GM23338 (cell line): ENCODE measurements around the gene CDK5RAP1. TPM values are rescaled to one million over a fixed set of nuclear protein-coding genes. Genes with fewer than 3 reads are reported as not detected.

ENCODE experiments used
- ATAC-seq: fragments of 200-7000 bp; cut with Tn5 transposase; 3 replicates; pipeline ENCODE4 v1.9.1; 2020
- DNase-seq: peaks from one replicate; pipeline ENCODE4 v3.0.0-alpha.2; 2015; ENCODE audit warnings: low spot score
- H2AFZ ChIP-seq: fragments of 200-600 bp; sonication (generic); 2 replicates; pipeline ENCODE4 v1.8.0; 2016; ENCODE audit warnings: antibody characterized with exemption, mild to moderate bottlenecking, moderate library complexity
- H3F3A ChIP-seq: fragments of 200-600 bp; sonication (generic); replicated peaks from 2 replicates; pipeline ENCODE4 v1.8.0; 2017; ENCODE audit warnings: antibody characterized with exemption, mixed run types, low read depth
- H3K27ac ChIP-seq: fragments of 200-600 bp; sonication (generic); 2 replicates; pipeline ENCODE4 v1.6.1; 2016; ENCODE audit warnings: low read depth
- H3K27me3 ChIP-seq: fragments of 200-600 bp; sonication (generic); 2 replicates; pipeline ENCODE4 v1.8.0; 2016; ENCODE audit warnings: mild to moderate bottlenecking, mixed run types, moderate library complexity; ENCODE audit not compliant: insufficient read depth
- H3K36me3 ChIP-seq: fragments of 200-600 bp; sonication (generic); 2 replicates; pipeline ENCODE4 v1.8.0; 2016; ENCODE audit warnings: mild to moderate bottlenecking; ENCODE audit not compliant: insufficient read depth
- H3K4me1 ChIP-seq: fragments of 200-600 bp; sonication (generic); 2 replicates; pipeline ENCODE4 v1.8.0; 2016; ENCODE audit warnings: mild to moderate bottlenecking, moderate library complexity; ENCODE audit not compliant: insufficient read depth
- H3K4me2 ChIP-seq: fragments of 200-600 bp; sonication (generic); 2 replicates; pipeline ENCODE4 v1.7.1; 2017; ENCODE audit warnings: mixed run types
- H3K4me3 ChIP-seq: fragments of 200-600 bp; sonication (generic); 2 replicates; pipeline ENCODE4 v1.6.1; 2016; ENCODE audit warnings: mixed run types
- H3K79me2 ChIP-seq: fragments of 200-600 bp; sonication (generic); replicated peaks from 2 replicates; pipeline ENCODE4 v1.8.0; 2017; ENCODE audit warnings: mild to moderate bottlenecking; ENCODE audit not compliant: insufficient read depth
- H3K9me2 ChIP-seq: fragments of 200-600 bp; sonication (generic); 2 replicates; pipeline ENCODE4 v1.8.0; 2017; ENCODE audit not compliant: insufficient read depth
- H4K20me1 ChIP-seq: fragments of 200-600 bp; sonication (generic); replicated peaks from 2 replicates; pipeline ENCODE4 v1.8.0; 2017; ENCODE audit warnings: mild to moderate bottlenecking; ENCODE audit not compliant: insufficient read depth
- H3K27ac Mint-ChIP-seq: 2 replicates; pipeline ENCODE4 v1.8.0; 2020; ENCODE audit warnings: inconsistent platforms, mild to moderate bottlenecking, moderate library complexity, mixed read lengths
- H3K27me3 Mint-ChIP-seq: 3 replicates; pipeline ENCODE4 v1.8.0; 2022; ENCODE audit warnings: low read depth, mild to moderate bottlenecking, moderate library complexity, mixed read lengths, inconsistent platforms; ENCODE audit not compliant: insufficient read depth, poor library complexity
- H3K36me3 Mint-ChIP-seq: 3 replicates; pipeline ENCODE4 v1.8.0; 2021; ENCODE audit warnings: low read depth, mild to moderate bottlenecking, inconsistent platforms, moderate library complexity, mixed read lengths
- H3K4me1 Mint-ChIP-seq: 3 replicates; pipeline ENCODE4 v1.8.0; 2020; ENCODE audit warnings: mild to moderate bottlenecking, inconsistent platforms, mixed read lengths
- H3K4me3 Mint-ChIP-seq: 3 replicates; pipeline ENCODE4 v1.8.0; 2021; ENCODE audit warnings: moderate library complexity, mild to moderate bottlenecking, inconsistent platforms, mixed read lengths
- H3K9me3 Mint-ChIP-seq: 3 replicates; pipeline ENCODE4 v1.8.0; 2020; ENCODE audit warnings: moderate library complexity, mild to moderate bottlenecking, inconsistent platforms, mixed read lengths
- CREB1 ChIP-seq: fragments of 250-450 bp; sonication (Bioruptor Pico); IDR thresholded peaks from 2 replicates; pipeline ENCODE4 v1.5.0; 2020; ENCODE audit warnings: low read depth, mild to moderate bottlenecking, moderate library complexity
- EZH2 ChIP-seq: fragments of 200-600 bp; sonication (generic); IDR thresholded peaks from one replicate; pipeline ENCODE4 v1.8.0; 2017; ENCODE audit warnings: antibody characterized with exemption, mild to moderate bottlenecking, low read depth; ENCODE audit not compliant: unreplicated experiment
- EZH2phosphoT487 ChIP-seq: fragments of 200-600 bp; sonication (generic); IDR thresholded peaks from one replicate; pipeline ENCODE4 v1.8.1; 2018; ENCODE audit warnings: antibody characterized with exemption; ENCODE audit not compliant: unreplicated experiment
- JUNB ChIP-seq: IDR thresholded peaks from one replicate; pipeline ENCODE4 v1.6.1; 2016; ENCODE audit warnings: antibody characterized with exemption; ENCODE audit not compliant: unreplicated experiment
- NANOG ChIP-seq: IDR thresholded peaks from 2 replicates; pipeline ENCODE4 v1.6.1; 2016; ENCODE audit warnings: antibody characterized with exemption, borderline replicate concordance
- POLR2AphosphoS5 ChIP-seq: IDR thresholded peaks from 2 replicates; pipeline ENCODE4 v1.6.1; 2016; ENCODE audit warnings: antibody characterized with exemption, low read depth
- STAT1 ChIP-seq: IDR thresholded peaks from one replicate; pipeline ENCODE4 v1.6.1; 2016; ENCODE audit warnings: antibody characterized with exemption; ENCODE audit not compliant: unreplicated experiment
- ZNF331 ChIP-seq: fragments of 250-450 bp; sonication (Bioruptor Pico); IDR thresholded peaks from 2 replicates; pipeline ENCODE4 v1.5.0; 2020; ENCODE audit warnings: low read depth, mild to moderate bottlenecking, moderate library complexity
- polyA plus RNA-seq: library from polyadenylated mRNA; unstranded; fragments of >200 nt; fragmentation: Nextera tagmentation; extraction: Ambion mirVana; gene quantifications from 2 replicates; pipeline ENCODE4 v1.2.1, GENCODE V29; 2016
- total RNA-seq: library from RNA; depleted of rRNA; stranded (reverse); fragments of >200 nt; shearing (Covaris generic); gene quantifications from 2 replicates; pipeline ENCODE4 v1.2.3, GENCODE V29; 2014
- TF ChIP-seq, protein P1 (sequence below): IDR thresholded peaks from one replicate; pipeline ENCODE4 v1.6.1; 2018; ENCODE audit warnings: antibody characterized with exemption; ENCODE audit not compliant: unreplicated experiment
- TF ChIP-seq, protein P2 (sequence below): IDR thresholded peaks from 2 replicates; pipeline ENCODE4 v1.6.1; 2016; ENCODE audit warnings: antibody characterized with exemption
- TF ChIP-seq, protein P3 (sequence below), 2 experiments: fragments of 200-600 bp in 1 of 2; sonication (generic) in 1 of 2; conservative IDR thresholded peaks; 2 replicates each; pipeline versions ENCODE4 v1.5.1 to v1.6.1; 2016 to 2017; ENCODE audit warnings: antibody characterized with exemption in 2 of 2, low read depth in 2 of 2, mild to moderate bottlenecking in 2 of 2, moderate library complexity in 1 of 2

CDK5RAP1 gene
- total and polyA plus RNA-seq, 2 experiments from 2014 or later, result 33.8 to 38.1 TPM

GRCh38 chr20:33377366-33377765, 24.0 kb downstream of the CDK5RAP1 start:
- no peak for ATAC-seq
- Histone ChIP-seq H3K4me3 (no peak overlapping the region), H3K4me1 (no peaks in the 10 kb centered on the region), H3K27ac (no peak overlapping the region), H2AFZ (no peak overlapping the region), H3K9me2 (no peaks in the 10 kb centered on the region), H3K27me3 (no peaks in the 10 kb centered on the region), H3K36me3 (peaks cover 26% of the 10 kb centered on the region), H3F3A (no peaks in the 10 kb centered on the region), H3K79me2 (no peaks in the 10 kb centered on the region), H3K4me2 (no peak overlapping the region), H4K20me1 (peaks cover 4% of the 10 kb centered on the region; the same call in 1 of the 2 replicates)
- TF ChIP-seq NANOG (no peak), POLR2AphosphoS5 (no peak), ZNF331 (CRISPR knock-in tag) (no peak), CREB1 (CRISPR knock-in tag) (no peak)
- TF ChIP-seq, protein P1, sequence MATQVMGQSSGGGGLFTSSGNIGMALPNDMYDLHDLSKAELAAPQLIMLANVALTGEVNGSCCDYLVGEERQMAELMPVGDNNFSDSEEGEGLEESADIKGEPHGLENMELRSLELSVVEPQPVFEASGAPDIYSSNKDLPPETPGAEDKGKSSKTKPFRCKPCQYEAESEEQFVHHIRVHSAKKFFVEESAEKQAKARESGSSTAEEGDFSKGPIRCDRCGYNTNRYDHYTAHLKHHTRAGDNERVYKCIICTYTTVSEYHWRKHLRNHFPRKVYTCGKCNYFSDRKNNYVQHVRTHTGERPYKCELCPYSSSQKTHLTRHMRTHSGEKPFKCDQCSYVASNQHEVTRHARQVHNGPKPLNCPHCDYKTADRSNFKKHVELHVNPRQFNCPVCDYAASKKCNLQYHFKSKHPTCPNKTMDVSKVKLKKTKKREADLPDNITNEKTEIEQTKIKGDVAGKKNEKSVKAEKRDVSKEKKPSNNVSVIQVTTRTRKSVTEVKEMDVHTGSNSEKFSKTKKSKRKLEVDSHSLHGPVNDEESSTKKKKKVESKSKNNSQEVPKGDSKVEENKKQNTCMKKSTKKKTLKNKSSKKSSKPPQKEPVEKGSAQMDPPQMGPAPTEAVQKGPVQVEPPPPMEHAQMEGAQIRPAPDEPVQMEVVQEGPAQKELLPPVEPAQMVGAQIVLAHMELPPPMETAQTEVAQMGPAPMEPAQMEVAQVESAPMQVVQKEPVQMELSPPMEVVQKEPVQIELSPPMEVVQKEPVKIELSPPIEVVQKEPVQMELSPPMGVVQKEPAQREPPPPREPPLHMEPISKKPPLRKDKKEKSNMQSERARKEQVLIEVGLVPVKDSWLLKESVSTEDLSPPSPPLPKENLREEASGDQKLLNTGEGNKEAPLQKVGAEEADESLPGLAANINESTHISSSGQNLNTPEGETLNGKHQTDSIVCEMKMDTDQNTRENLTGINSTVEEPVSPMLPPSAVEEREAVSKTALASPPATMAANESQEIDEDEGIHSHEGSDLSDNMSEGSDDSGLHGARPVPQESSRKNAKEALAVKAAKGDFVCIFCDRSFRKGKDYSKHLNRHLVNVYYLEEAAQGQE, result no peak
- no peak overlapping the region for H3K27ac Mint-ChIP-seq
- H3K4me1 Mint-ChIP-seq, result no peaks in the 10 kb centered on the region
- no peaks in the 10 kb centered on the region for H3K9me3 Mint-ChIP-seq
- peaks cover 60% of the 10 kb centered on the region for H3K36me3 Mint-ChIP-seq
- H3K4me3 Mint-ChIP-seq, result no peak overlapping the region
- no peaks in the 10 kb centered on the region for H3K27me3 Mint-ChIP-seq
- no peak for DNase-seq

- Mint-ChIP-seq H3K4me3 (no peak overlapping the region), H3K36me3 (peaks cover 60% of the 10 kb centered on the region), H3K27me3 (no peaks in the 10 kb centered on the region), H3K9me3 (no peaks in the 10 kb centered on the region), H3K27ac (no peak overlapping the region), H3K4me1 (no peaks in the 10 kb centered on the region)
- H3K36me3 ChIP-seq, result peaks cover 15% of the 10 kb centered on the region; the same call in 1 of the 2 replicates
- H3K79me2 ChIP-seq, result no peaks in the 10 kb centered on the region
- H3K4me3 ChIP-seq, result no peak overlapping the region
- H3K27ac ChIP-seq, result no peak overlapping the region
- no peaks in the 10 kb centered on the region for H3F3A ChIP-seq
- H2AFZ ChIP-seq, result no peak overlapping the region
- no peak for ATAC-seq
- no peaks in the 10 kb centered on the region; the same call in none of the 2 replicates for H4K20me1 ChIP-seq
- no peaks in the 10 kb centered on the region for H3K9me2 ChIP-seq
- H3K27me3 ChIP-seq, result no peaks in the 10 kb centered on the region
- no peaks in the 10 kb centered on the region for H3K4me1 ChIP-seq
- DNase-seq, result no peak
- H3K4me2 ChIP-seq, result no peak overlapping the region
- TF ChIP-seq STAT1, result no peak
- no peak for TF ChIP-seq POLR2AphosphoS5
- TF ChIP-seq, protein P2, sequence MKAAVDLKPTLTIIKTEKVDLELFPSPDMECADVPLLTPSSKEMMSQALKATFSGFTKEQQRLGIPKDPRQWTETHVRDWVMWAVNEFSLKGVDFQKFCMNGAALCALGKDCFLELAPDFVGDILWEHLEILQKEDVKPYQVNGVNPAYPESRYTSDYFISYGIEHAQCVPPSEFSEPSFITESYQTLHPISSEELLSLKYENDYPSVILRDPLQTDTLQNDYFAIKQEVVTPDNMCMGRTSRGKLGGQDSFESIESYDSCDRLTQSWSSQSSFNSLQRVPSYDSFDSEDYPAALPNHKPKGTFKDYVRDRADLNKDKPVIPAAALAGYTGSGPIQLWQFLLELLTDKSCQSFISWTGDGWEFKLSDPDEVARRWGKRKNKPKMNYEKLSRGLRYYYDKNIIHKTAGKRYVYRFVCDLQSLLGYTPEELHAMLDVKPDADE, result no peak
- TF ChIP-seq EZH2phosphoT487, result no peak
- TF ChIP-seq CREB1 (CRISPR knock-in tag), result no peak
- no peak for TF ChIP-seq EZH2
- no peak for TF ChIP-seq JUNB
- TF ChIP-seq, protein P3, sequence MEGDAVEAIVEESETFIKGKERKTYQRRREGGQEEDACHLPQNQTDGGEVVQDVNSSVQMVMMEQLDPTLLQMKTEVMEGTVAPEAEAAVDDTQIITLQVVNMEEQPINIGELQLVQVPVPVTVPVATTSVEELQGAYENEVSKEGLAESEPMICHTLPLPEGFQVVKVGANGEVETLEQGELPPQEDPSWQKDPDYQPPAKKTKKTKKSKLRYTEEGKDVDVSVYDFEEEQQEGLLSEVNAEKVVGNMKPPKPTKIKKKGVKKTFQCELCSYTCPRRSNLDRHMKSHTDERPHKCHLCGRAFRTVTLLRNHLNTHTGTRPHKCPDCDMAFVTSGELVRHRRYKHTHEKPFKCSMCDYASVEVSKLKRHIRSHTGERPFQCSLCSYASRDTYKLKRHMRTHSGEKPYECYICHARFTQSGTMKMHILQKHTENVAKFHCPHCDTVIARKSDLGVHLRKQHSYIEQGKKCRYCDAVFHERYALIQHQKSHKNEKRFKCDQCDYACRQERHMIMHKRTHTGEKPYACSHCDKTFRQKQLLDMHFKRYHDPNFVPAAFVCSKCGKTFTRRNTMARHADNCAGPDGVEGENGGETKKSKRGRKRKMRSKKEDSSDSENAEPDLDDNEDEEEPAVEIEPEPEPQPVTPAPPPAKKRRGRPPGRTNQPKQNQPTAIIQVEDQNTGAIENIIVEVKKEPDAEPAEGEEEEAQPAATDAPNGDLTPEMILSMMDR (conservative IDR thresholded peaks at IDR 0.05; ENCODE audit: low read depth in 2 of 2), result no peak
These were observed 27.3 kb downstream of the CDK5RAP1 start for GRCh38 chr20:33373735-33374605.
